ACC112 (cell line): ENCODE data around the gene TRAP1.

ENCODE experiments used
- H2AFZ ChIP-seq: fragments of 200-600 bp; sonication (generic); one replicate; pipeline ENCODE4 v1.6.0; 2017; ENCODE audit warnings: antibody characterized with exemption, low read length; ENCODE audit not compliant: unreplicated experiment
- H3K27ac ChIP-seq: fragments of 200-600 bp; sonication (generic); 2 replicates; pipeline ENCODE4 v1.5.1; 2014; ENCODE audit warnings: low read depth, mild to moderate bottlenecking, antibody characterized with exemption, low read length, moderate library complexity
- H3K27me3 ChIP-seq: fragments of 200-600 bp; sonication (generic); 2 replicates; pipeline ENCODE4 v1.6.1; 2014; ENCODE audit warnings: mild to moderate bottlenecking, antibody characterized with exemption, low read length, moderate library complexity, mixed read lengths; ENCODE audit not compliant: insufficient read depth
- H3K36me3 ChIP-seq: fragments of 200-600 bp; sonication (generic); 2 replicates; pipeline ENCODE4 v1.6.1; 2016; ENCODE audit warnings: mild to moderate bottlenecking, antibody characterized with exemption, low read length, moderate library complexity, mixed read lengths; ENCODE audit not compliant: insufficient read depth
- H3K4me1 ChIP-seq: fragments of 200-600 bp; sonication (generic); one replicate; pipeline ENCODE4 v1.6.1; 2016; ENCODE audit warnings: low read length, mixed read lengths; ENCODE audit not compliant: insufficient read depth, unreplicated experiment, control insufficient read depth
- H3K4me3 ChIP-seq: fragments of 200-600 bp; sonication (generic); 2 replicates; pipeline ENCODE4 v1.5.1; 2014; ENCODE audit warnings: mild to moderate bottlenecking, low read depth, low read length
- H3K79me2 ChIP-seq: fragments of 200-600 bp; sonication (generic); one replicate; pipeline ENCODE4 v1.6.0; 2016; ENCODE audit warnings: low read length; ENCODE audit not compliant: control insufficient read depth, unreplicated experiment, insufficient read depth

Gene TRAP1

DNA sequence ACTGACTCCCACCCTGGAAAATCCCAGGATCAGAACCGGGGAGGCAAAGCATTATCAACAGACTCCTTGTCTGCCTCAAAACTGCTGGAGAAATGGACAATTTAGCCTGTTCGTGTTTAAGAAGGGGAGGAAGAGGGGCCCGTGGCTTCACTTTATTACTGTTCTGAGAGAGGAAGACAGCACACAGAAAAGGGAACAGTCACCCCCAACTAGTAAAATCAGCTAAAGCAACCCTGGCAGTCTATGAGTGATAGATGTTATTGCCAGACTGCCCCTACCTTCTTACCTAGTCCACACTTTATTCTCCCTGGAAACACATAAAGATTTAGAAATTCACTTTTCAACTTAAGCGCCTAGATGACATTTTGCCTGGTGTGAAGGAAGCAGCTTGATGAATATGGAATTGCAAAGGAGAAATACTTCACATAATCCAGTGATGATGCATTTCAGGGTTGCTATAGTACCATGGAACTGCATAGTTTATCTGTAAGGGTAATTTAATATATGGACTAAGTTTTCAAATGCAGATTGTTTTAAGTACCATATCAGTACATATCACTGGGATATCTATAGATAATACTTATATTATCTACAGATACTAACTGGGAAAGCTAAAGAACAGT is 36.9 kb upstream of the TRAP1 start:
- Histone ChIP-seq H3K36me3 (no peaks in the 10 kb centered on the region; the same call in none of the 2 replicates), H3K4me1 (peaks cover 17% of the 10 kb centered on the region)

DNA sequence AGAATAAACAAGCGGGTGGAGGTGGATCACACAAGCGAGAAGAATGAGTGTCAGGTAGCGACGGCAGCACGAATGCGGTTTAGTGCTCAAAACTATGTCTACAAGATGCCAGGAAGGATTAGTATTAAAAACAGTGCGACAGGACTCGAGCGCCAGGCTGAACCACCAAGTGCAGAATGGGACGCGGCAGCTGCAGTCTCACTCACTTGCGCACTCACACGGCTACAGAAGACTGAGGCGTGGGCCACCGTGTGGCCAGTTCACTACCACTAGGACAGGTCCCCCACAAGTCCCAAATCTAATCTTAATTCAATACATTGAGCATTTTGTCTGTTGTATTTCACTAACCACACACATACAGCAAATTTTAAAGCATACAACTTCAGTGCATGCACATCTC is 35.7 kb upstream of the TRAP1 start:
- H3K4me1 ChIP-seq, result peaks cover 17% of the 10 kb centered on the region
- H3K27me3 ChIP-seq, result no peaks in the 10 kb centered on the region
- H3K36me3 ChIP-seq, result no peaks in the 10 kb centered on the region; the same call in none of the 2 replicates
- H3K4me3 ChIP-seq, result no peak overlapping the region
- H3K27ac ChIP-seq, result no peak overlapping the region
- H2AFZ ChIP-seq, result no peak overlapping the region
- H3K79me2 ChIP-seq, result no peaks in the 10 kb centered on the region

More for the DNA sequence above, 36.9 kb upstream of the TRAP1 start:
- Histone ChIP-seq H3K27me3 (no peaks in the 10 kb centered on the region), H2AFZ (no peak overlapping the region), H3K27ac (no peak overlapping the region), H3K79me2 (no peaks in the 10 kb centered on the region), H3K4me3 (no peak overlapping the region)

DNA sequence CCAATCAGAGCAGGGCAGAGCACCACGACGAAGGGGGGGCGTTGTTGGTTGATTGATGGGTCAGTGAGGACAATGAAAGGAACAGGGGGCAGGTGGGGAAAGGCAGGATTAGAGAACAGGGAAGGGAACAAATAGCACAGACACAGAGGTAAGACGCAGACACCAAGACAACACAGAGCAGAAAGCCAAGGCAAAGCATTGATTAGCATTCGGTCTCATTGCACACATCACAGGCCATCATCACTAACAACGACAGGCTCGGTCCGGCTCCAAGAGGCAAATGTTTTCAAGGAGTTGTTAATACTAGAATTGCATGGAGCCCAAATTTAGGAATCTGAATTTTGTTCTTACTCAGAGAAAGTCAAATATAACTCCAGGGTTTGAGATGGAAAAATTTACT is 34.6 kb upstream of the TRAP1 start:
- Histone ChIP-seq H3K36me3 (no peaks in the 10 kb centered on the region; the same call in 1 of the 2 replicates), H3K27me3 (no peaks in the 10 kb centered on the region), H3K4me3 (no peak overlapping the region), H2AFZ (no peak overlapping the region), H3K79me2 (no peaks in the 10 kb centered on the region), H3K27ac (no peak overlapping the region), H3K4me1 (peaks cover 17% of the 10 kb centered on the region)

DNA sequence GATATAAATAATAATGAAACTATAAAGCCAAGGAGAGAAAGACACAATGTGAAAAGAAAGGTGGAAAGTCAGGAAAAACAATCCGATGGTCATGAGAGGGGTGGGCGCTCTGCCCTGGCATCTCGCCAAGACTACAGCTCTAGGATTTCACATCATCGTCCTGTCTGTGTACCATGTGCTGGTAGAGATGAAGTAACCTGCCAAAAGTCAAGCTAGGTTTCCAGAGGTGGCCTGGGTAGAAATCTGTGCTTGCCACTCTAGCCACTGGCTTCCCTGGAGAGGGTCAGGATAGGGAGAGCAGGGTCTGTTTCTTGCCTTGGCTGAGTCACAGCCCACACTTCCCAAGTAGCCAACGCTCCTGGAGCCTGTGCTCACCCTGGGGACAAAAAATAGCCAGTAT is 31.0 kb upstream of the TRAP1 start:
- Histone ChIP-seq H3K27ac (no peak overlapping the region), H3K36me3 (peaks cover 6% of the 10 kb centered on the region; the same call in 1 of the 2 replicates), H3K79me2 (no peaks in the 10 kb centered on the region), H3K4me3 (no peak overlapping the region), H3K27me3 (no peaks in the 10 kb centered on the region), H2AFZ (no peak overlapping the region), H3K4me1 (no peaks in the 10 kb centered on the region)

DNA sequence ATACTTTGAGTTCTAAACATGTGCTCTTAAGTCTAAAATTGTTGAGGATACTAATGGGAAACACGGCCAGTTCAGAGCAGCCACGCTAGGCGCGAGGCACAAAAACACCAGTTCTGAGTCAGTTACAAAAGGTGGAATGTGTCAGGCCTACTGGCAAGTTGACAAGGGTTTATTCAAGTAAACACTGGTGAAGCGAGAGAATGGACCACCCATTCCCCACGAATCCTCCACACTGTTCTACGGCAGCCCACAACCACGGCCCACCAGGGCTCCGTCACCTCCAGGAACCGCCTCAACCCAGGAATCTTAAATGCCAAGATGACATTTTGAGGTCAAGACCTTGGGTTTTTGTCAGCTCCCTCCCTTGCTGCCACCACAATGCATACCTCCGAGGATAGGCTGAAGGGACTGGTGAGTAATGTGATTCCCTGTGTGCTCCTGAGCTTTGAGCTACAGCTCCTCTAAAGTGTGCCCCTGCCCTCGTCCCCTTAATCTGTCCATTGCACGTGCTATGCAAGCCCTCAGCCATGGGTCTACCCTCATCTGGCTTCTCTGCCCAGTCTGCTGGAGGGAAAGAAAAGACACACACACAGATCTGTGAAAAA is 28.5 kb upstream of the TRAP1 start:
- no peaks in the 10 kb centered on the region for H3K79me2 ChIP-seq
- no peaks in the 10 kb centered on the region for H3K4me1 ChIP-seq
- H3K27me3 ChIP-seq, result no peaks in the 10 kb centered on the region
- peaks cover 12% of the 10 kb centered on the region; the same call in 1 of the 2 replicates for H3K36me3 ChIP-seq
- H3K4me3 ChIP-seq, result no peak overlapping the region
- no peak overlapping the region for H3K27ac ChIP-seq
- H2AFZ ChIP-seq, result no peak overlapping the region

DNA sequence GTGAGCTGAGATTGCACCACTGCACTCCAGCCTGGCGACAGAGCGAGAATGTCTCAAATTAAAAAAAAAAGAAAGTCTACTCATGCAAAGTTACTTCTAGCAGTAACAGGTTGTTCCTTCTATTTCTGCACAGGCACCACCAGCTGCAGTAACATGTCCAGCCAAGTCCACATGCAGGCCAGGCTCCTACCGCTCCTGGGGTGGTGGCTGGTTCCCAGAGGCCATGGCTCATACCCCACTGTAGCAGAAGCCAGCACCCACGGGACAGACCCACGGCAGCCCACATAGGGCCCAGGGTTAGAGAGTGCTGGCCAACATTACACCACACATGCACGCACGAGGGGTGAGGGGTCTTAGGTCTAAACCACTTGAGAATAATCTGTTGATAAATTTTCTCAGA is 26.7 kb upstream of the TRAP1 start:
- H3K36me3 ChIP-seq, result peaks cover 15% of the 10 kb centered on the region; the same call in 1 of the 2 replicates
- no peak overlapping the region for H3K4me3 ChIP-seq
- H3K4me1 ChIP-seq, result no peaks in the 10 kb centered on the region
- H3K27me3 ChIP-seq, result no peaks in the 10 kb centered on the region
- no peak overlapping the region for H2AFZ ChIP-seq
- no peak overlapping the region for H3K27ac ChIP-seq
- H3K79me2 ChIP-seq, result no peaks in the 10 kb centered on the region

DNA sequence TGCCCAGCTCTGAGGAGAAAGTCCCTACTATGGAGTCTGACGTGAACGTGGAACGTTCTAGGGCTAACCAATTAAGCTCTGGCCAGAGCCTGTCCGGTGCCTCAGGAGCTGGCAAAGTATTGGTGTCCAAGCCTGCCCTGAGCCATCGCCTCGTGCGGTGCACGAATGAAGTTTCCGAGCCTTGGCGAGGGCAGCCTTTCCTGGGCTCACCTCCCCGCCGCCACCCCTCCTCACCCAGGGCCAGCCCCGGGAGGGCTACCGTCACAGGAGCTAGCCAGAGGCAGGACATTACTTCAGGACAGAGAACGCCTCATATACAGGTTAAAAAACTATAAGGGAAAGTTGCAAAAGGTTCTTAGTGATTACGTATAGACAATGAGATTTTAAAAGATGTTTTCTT is 23.6 kb upstream of the TRAP1 start:
- H3K27ac ChIP-seq, result no peak overlapping the region
- peaks cover 25% of the 10 kb centered on the region; the same call in 1 of the 2 replicates for H3K36me3 ChIP-seq
- H3K4me1 ChIP-seq, result no peaks in the 10 kb centered on the region
- H2AFZ ChIP-seq, result no peak overlapping the region
- H3K79me2 ChIP-seq, result no peaks in the 10 kb centered on the region
- H3K4me3 ChIP-seq, result no peak overlapping the region
- H3K27me3 ChIP-seq, result no peaks in the 10 kb centered on the region

DNA sequence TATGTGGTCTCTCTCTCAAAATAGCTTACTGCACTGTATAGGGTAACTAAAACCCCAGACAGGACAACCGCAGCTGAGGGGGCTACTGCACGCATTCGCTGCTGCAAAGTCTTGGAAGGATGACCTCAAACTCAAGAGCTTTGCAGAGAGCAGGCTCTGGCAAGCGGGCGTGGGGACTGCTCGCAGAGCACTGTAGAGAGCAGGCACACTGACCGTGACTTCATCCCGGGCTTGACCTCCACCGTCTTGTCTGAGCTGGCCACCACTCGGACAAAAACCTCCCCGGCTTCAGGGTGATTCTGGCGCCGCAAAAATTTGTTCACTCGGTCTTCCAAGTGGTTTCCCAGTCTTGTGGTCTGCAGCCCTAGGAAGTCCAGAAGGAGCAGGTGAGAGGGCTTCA is 22.9 kb upstream of the TRAP1 start:
- Histone ChIP-seq H2AFZ (no peak overlapping the region), H3K4me3 (no peak overlapping the region), H3K27ac (no peak overlapping the region), H3K4me1 (no peaks in the 10 kb centered on the region), H3K79me2 (no peaks in the 10 kb centered on the region), H3K36me3 (peaks cover 29% of the 10 kb centered on the region), H3K27me3 (no peaks in the 10 kb centered on the region)

DNA sequence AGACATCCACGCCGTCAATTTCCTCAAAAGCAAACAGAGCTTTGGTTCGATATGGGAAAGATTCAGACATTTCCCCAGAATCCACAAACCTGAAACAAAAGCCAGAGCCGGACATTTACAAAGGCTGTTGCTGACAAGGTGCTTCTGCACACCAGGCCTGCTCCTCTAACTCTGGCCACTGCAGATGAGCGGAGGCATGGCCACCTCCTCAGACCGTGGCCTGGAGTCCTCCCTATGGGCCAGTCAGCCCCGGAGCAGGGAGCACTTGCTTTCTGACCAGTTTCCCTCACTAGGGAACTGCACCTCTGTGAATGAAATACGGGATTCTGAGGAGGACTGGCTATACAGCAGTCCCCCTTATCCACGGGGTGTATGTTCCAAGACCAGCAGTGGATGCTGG is 22.3 kb upstream of the TRAP1 start:
- Histone ChIP-seq H3K4me3 (no peak overlapping the region), H3K36me3 (peaks cover 29% of the 10 kb centered on the region), H2AFZ (no peak overlapping the region), H3K27me3 (no peaks in the 10 kb centered on the region), H3K27ac (no peak overlapping the region), H3K79me2 (no peaks in the 10 kb centered on the region), H3K4me1 (no peaks in the 10 kb centered on the region)

DNA sequence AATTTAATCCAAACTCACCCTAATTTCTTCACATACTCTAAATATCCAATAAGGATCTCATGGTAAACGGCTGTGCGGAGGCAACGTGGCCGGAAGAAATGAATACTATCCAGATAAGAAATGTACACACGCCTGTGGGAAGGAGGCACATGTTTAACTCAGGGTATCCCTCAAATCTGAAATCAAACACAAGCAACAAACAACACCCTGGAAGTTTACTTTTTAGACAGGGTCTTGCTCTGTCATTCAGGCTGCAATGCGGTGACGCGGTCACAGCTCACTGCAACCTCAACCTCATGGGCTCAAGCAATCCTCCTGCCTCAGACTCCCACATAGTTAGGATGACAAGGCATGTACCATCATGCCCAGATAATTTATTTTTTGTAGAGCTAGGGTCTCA is 21.2 kb upstream of the TRAP1 start:
- H2AFZ ChIP-seq, result no peak overlapping the region
- no peaks in the 10 kb centered on the region for H3K27me3 ChIP-seq
- H3K4me3 ChIP-seq, result no peak overlapping the region
- no peaks in the 10 kb centered on the region for H3K79me2 ChIP-seq
- H3K36me3 ChIP-seq, result peaks cover 28% of the 10 kb centered on the region
- no peak overlapping the region for H3K27ac ChIP-seq
- H3K4me1 ChIP-seq, result no peaks in the 10 kb centered on the region

DNA sequence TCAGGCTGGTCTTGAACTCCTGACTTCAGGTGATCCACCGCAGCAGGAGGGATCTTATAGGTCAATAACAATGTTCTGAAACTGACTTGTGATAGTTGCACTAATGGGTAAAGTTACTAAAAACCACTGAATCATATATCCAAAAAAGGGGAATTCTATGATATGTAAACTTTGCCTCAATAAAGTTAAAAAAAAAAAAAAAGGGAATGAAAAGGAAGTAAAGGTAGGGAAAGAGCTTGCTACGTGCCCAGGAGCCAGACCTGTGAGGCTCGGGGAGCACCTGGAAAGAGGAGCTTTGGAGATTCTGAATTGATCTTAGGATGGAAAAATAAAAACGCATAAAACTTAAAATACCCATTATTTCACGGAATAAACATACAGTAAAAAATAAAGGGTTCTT is 20.8 kb upstream of the TRAP1 start:
- Histone ChIP-seq H3K4me1 (no peaks in the 10 kb centered on the region), H3K36me3 (peaks cover 28% of the 10 kb centered on the region), H3K4me3 (no peak overlapping the region), H3K27ac (no peak overlapping the region), H3K27me3 (no peaks in the 10 kb centered on the region), H2AFZ (no peak overlapping the region), H3K79me2 (no peaks in the 10 kb centered on the region)
